HCT116 (cell line): ENCODE data around the gene UMODL1. TPM values are rescaled to one million over a fixed set of nuclear protein-coding genes. Genes with fewer than 3 reads are reported as not detected.

ENCODE experiments used
- ATAC-seq: fragments of 200-7000 bp; cut with Tn5 transposase; 2 replicates; pipeline ENCODE4 v1.9.1; 2020; ENCODE audit warnings: mild to moderate bottlenecking, moderate library complexity
- BruUV-seq: library from RNA; stranded (reverse); fragments of 400-500 nt; replicated peaks from 2 replicates; lab custom pipeline; 2021; lab: Mats Ljungman, UMichigan
- CTCF ChIA-PET: fragments of 300-600 bp; sonication (Branson Sonifier 250); formaldehyde crosslinking; loops from one replicate; lab custom pipeline; 2021; ENCODE audit warnings: antibody characterized with exemption; lab: Charles Lee
- POLR2A ChIA-PET: fragments of 300-600, 350-600 bp; sonication (Branson Sonifier 250); formaldehyde crosslinking; loops from one replicate; lab custom pipeline; 2021; ENCODE audit warnings: antibody characterized with exemption; lab: Charles Lee
- RAD21 ChIA-PET, 2 experiments: fragments of 300-600 bp; sonication (Branson Sonifier 250); formaldehyde crosslinking; loops; one replicate each; lab custom pipeline; 2023; ENCODE audit warnings: low total read pairs in 2 of 2; ENCODE audit not compliant: uncharacterized antibody in 2 of 2, unreplicated experiment in 2 of 2, low non-redundant PET in 1 of 2; lab: Charles Lee
- DNase-seq: peaks from one replicate; pipeline ENCODE4 v3.0.0-alpha.2; 2010; ENCODE audit warnings: low read depth, low spot score
- H2AFZ ChIP-seq: fragments of 200-600 bp; shearing (Covaris generic), sonication (generic); 2 replicates; pipeline ENCODE4 v1.6.1; 2017; ENCODE audit warnings: low read depth, mixed run types, mixed read lengths, antibody characterized with exemption, low read length; ENCODE audit not compliant: poor library complexity, severe bottlenecking
- H3K27ac ChIP-seq: 2 replicates; pipeline ENCODE4 v1.5.1; 2012; ENCODE audit warnings: low read depth, low read length
- H3K27me3 ChIP-seq: fragments of 200-600 bp; sonication (generic); 2 replicates; pipeline ENCODE4 v1.6.1; 2016; ENCODE audit warnings: mixed run types, low read length, mixed read lengths; ENCODE audit not compliant: insufficient read depth
- H3K36me3 ChIP-seq, 2 experiments: fragments of 200-500 bp in 1 of 2; fragments of 200-600 bp in 1 of 2; sonication (Bioruptor generic) in 1 of 2; sonication (generic) in 1 of 2; 2 replicates each; pipeline versions ENCODE4 v1.5.1 to v1.6.1; 2014 to 2016; ENCODE audit warnings: low read length in 2 of 2, inconsistent platforms in 1 of 2, mixed read lengths in 1 of 2, mixed run types in 1 of 2; ENCODE audit not compliant: insufficient read depth in 2 of 2, control insufficient read depth in 1 of 2
- H3K4me1 ChIP-seq, 2 experiments: fragments of 200-600 bp in 1 of 2; sonication (generic) in 1 of 2; 2 replicates each; pipeline versions ENCODE4 v1.5.1 to v1.6.1; 2012 to 2017; ENCODE audit warnings: low read length in 2 of 2, inconsistent platforms in 1 of 2, mild to moderate bottlenecking in 1 of 2, mixed read lengths in 1 of 2, mixed run types in 1 of 2, moderate library complexity in 1 of 2; ENCODE audit not compliant: insufficient read depth in 2 of 2, control insufficient read depth in 1 of 2
- H3K4me2 ChIP-seq: fragments of 200-600 bp; sonication (generic); 2 replicates; pipeline ENCODE4 v1.6.1; 2017; ENCODE audit warnings: mixed run types, low read length, mixed read lengths
- H3K4me3 ChIP-seq, 2 experiments: fragments of 200-600 bp in 1 of 2; sonication (generic) in 1 of 2; replicated peaks in 1 of 2; 2 replicates each; pipeline ENCODE4 v1.5.1; 2011 to 2016; ENCODE audit warnings: low read length in 2 of 2, control low read depth in 1 of 2, low read depth in 1 of 2, mild to moderate bottlenecking in 1 of 2, mixed read lengths in 1 of 2, mixed run types in 1 of 2
- H3K79me2 ChIP-seq: fragments of 200-600 bp; sonication (generic); 2 replicates; pipeline ENCODE4 v1.6.1; 2017; ENCODE audit warnings: mild to moderate bottlenecking, mixed run types, low read length, moderate library complexity, mixed read lengths; ENCODE audit not compliant: insufficient read depth
- H3K9ac ChIP-seq: fragments of 200-600 bp; sonication (generic); 2 replicates; pipeline ENCODE4 v1.6.1; 2016; ENCODE audit warnings: low read length, mixed read lengths
- H3K9me2 ChIP-seq: fragments of 200-600 bp; sonication (generic), shearing (Covaris generic); 2 replicates; pipeline ENCODE4 v1.6.1; 2017; ENCODE audit warnings: mixed run types, mild to moderate bottlenecking, moderate library complexity; ENCODE audit not compliant: insufficient read depth
- H3K9me3 ChIP-seq, 2 experiments: fragments of 200-500 bp in 1 of 2; fragments of 200-600 bp in 1 of 2; sonication (Bioruptor generic) in 1 of 2; sonication (generic) in 1 of 2; 2 replicates each; pipeline ENCODE4 v1.6.1; 2014 to 2017; ENCODE audit warnings: low read length in 2 of 2, mixed read lengths in 2 of 2, inconsistent platforms in 1 of 2, low read depth in 1 of 2, mild to moderate bottlenecking in 1 of 2, mixed run types in 1 of 2, moderate library complexity in 1 of 2; ENCODE audit not compliant: control insufficient read depth in 1 of 2, insufficient read depth in 1 of 2
- H4K20me1 ChIP-seq: fragments of 200-600 bp; sonication (generic), shearing (Covaris generic); 2 replicates; pipeline ENCODE4 v1.6.1; 2017; ENCODE audit warnings: mixed run types, mild to moderate bottlenecking, moderate library complexity; ENCODE audit not compliant: insufficient read depth
- ATF3 ChIP-seq: IDR thresholded peaks from 2 replicates; pipeline ENCODE4 v1.6.1; 2012
- CBX3 ChIP-seq: IDR thresholded peaks from 2 replicates; pipeline ENCODE4 v1.6.1; 2012; ENCODE audit warnings: low read depth
- CEBPB ChIP-seq: IDR thresholded peaks from 2 replicates; pipeline ENCODE4 v1.6.1; 2012; ENCODE audit warnings: low read depth
- EGR1 ChIP-seq: IDR thresholded peaks from 2 replicates; pipeline ENCODE4 v1.6.1; 2012; ENCODE audit warnings: low read depth
- ELF1 ChIP-seq: IDR thresholded peaks from 2 replicates; pipeline ENCODE4 v1.6.1; 2012; ENCODE audit warnings: low read depth, borderline replicate concordance
- EZH2 ChIP-seq: fragments of 200-600 bp; sonication (generic); IDR thresholded peaks from 2 replicates; pipeline ENCODE4 v1.6.1; 2017; ENCODE audit warnings: antibody characterized with exemption, mixed run types
- EZH2phosphoT487 ChIP-seq: fragments of 200-600 bp; IDR thresholded peaks from 2 replicates; pipeline ENCODE4 v1.6.1; 2018; ENCODE audit warnings: antibody characterized with exemption, borderline replicate concordance
- FOSL1 ChIP-seq: IDR thresholded peaks from 2 replicates; pipeline ENCODE4 v1.6.1; 2012; ENCODE audit warnings: low read depth
- JUND ChIP-seq: IDR thresholded peaks from 2 replicates; pipeline ENCODE4 v1.6.1; 2012
- MAX ChIP-seq: IDR thresholded peaks from 2 replicates; pipeline ENCODE4 v1.6.1; 2012
- POLR2AphosphoS5 ChIP-seq: IDR thresholded peaks from 2 replicates; pipeline ENCODE4 v1.6.1; 2011; ENCODE audit warnings: mild to moderate bottlenecking, low read depth, low read length, moderate library complexity
- RAD21 ChIP-seq: IDR thresholded peaks from 2 replicates; pipeline ENCODE4 v1.6.1; 2012; ENCODE audit warnings: low read depth, mild to moderate bottlenecking
- REST ChIP-seq: IDR thresholded peaks from 2 replicates; pipeline ENCODE4 v1.6.1; 2012; ENCODE audit warnings: low read depth
- SIN3A ChIP-seq: IDR thresholded peaks from 2 replicates; pipeline ENCODE4 v1.6.1; 2012; ENCODE audit warnings: low read depth
- SP1 ChIP-seq: IDR thresholded peaks from 2 replicates; pipeline ENCODE4 v1.6.1; 2012; ENCODE audit warnings: low read depth
- SRF ChIP-seq: IDR thresholded peaks from 2 replicates; pipeline ENCODE4 v1.6.1; 2012; ENCODE audit warnings: low read depth
- TCF7L2 ChIP-seq: IDR thresholded peaks from 2 replicates; pipeline ENCODE4 v1.7.0; 2011; ENCODE audit warnings: borderline replicate concordance, inconsistent platforms; ENCODE audit not compliant: insufficient read depth, insufficient read length; ENCODE audit errors: extremely low read depth
- ZNF274 ChIP-seq: fragments of 200-500 bp; sonication (Bioruptor generic); IDR thresholded peaks from 2 replicates; pipeline ENCODE4 v1.6.1; 2014; ENCODE audit warnings: mild to moderate bottlenecking, low read depth, low read length, inconsistent platforms
- intact Hi-C: fragments of 100-400 bp; cut with micrococcal nuclease; formaldehyde crosslinking; loops from 2 replicates; pipeline ENCODE4 v1.10.0; 2022
- total RNA-seq: library from RNA; stranded (reverse); gene quantifications from one replicate; pipeline ENCODE4 v1.2.1, GENCODE V29; 2021; ENCODE audit not compliant: unreplicated experiment

The UMODL1 gene
- total RNA-seq, 1 experiment from 2014 or later: not detected

DNA sequence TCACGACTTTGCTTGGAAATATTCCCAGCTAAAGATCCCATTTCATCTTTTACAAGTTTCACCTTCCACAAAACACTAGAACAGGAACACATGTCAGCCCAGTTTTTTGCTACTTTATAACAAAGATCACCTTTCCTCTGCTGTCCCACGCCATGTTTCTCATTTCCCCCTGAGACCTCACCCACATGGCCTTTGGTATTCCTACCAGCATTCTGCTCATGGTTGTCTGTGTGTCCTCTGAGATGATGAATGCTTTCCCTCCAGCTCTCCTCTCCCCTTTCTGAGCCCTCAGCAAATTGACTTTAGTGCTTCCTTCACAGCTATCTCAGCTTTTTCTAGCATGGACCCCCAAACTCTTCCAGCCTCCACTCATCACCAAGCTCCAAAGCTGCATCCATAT is 115.5 kb downstream of the UMODL1 start:
- H3K27ac ChIP-seq: no peak overlapping the region
- no peak overlapping the region for H2AFZ ChIP-seq
- ChIA-PET CTCF (no interaction called here), POLR2A (no interaction called here), RAD21 (no interaction called here)
- no peaks in the 10 kb centered on the region for H3K4me1 ChIP-seq
- H3K9me2 ChIP-seq: no peaks in the 10 kb centered on the region
- TF ChIP-seq JUND (no peak), ELF1 (no peak), RAD21 (no peak), CEBPB (no peak), REST (no peak), ATF3 (no peak), FOSL1 (no peak), CBX3 (no peak), TCF7L2 (no peak), SIN3A (no peak), EZH2phosphoT487 (no peak), SP1 (no peak), EGR1 (no peak), POLR2AphosphoS5 (no peak), SRF (no peak), EZH2 (no peak), MAX (no peak), ZNF274 (no peak)
- intact Hi-C loops: no loop called here
- no peak overlapping the region for H3K4me2 ChIP-seq
- no peaks in the 10 kb centered on the region for H3K27me3 ChIP-seq
- no TSS peak for BruUV-seq
- no peaks in the 10 kb centered on the region for H3K36me3 ChIP-seq
- H3K4me3 ChIP-seq: no peak overlapping the region
- DNase-seq: no peak
- H3K9ac ChIP-seq: no peak overlapping the region
- no peaks in the 10 kb centered on the region for H4K20me1 ChIP-seq
- no peak for ATAC-seq
- H3K79me2 ChIP-seq: no peaks in the 10 kb centered on the region
- no peaks in the 10 kb centered on the region for H3K9me3 ChIP-seq
